Nephron (organoid): ENCODE data around the gene LGI1.

Experiments
- H3K27ac Mint-ChIP-seq, 3 experiments: 2 replicates each; pipeline ENCODE4 v1.8.0; 2020; ENCODE audit warnings: mixed read lengths in 3 of 3, mild to moderate bottlenecking in 2 of 3, moderate library complexity in 1 of 3
- H3K27me3 Mint-ChIP-seq: 2 replicates; pipeline ENCODE4 v1.8.0; 2021; ENCODE audit warnings: low read depth, mild to moderate bottlenecking, moderate library complexity, mixed read lengths
- H3K36me3 Mint-ChIP-seq: 2 replicates; pipeline ENCODE4 v1.8.0; 2020; ENCODE audit warnings: low read depth, mixed read lengths
- H3K4me1 Mint-ChIP-seq: 2 replicates; pipeline ENCODE4 v1.8.0; 2020; ENCODE audit warnings: mixed read lengths
- H3K4me3 Mint-ChIP-seq, 3 experiments: 2 replicates each; pipeline ENCODE4 v1.8.0; 2020; ENCODE audit warnings: mild to moderate bottlenecking in 3 of 3, mixed read lengths in 3 of 3, moderate library complexity in 2 of 3
- H3K9me3 Mint-ChIP-seq: 2 replicates; pipeline ENCODE4 v1.8.0; 2020; ENCODE audit warnings: mixed read lengths
- TF ChIP-seq, protein P1 (sequence below), 3 experiments: fragments of 200-600 bp; sonication (generic); IDR thresholded peaks; one replicate each; pipeline ENCODE4 v1.5.0; 2021; ENCODE audit warnings: antibody characterized with exemption in 3 of 3; ENCODE audit not compliant: unreplicated experiment in 3 of 3

LGI1 gene

DNA sequence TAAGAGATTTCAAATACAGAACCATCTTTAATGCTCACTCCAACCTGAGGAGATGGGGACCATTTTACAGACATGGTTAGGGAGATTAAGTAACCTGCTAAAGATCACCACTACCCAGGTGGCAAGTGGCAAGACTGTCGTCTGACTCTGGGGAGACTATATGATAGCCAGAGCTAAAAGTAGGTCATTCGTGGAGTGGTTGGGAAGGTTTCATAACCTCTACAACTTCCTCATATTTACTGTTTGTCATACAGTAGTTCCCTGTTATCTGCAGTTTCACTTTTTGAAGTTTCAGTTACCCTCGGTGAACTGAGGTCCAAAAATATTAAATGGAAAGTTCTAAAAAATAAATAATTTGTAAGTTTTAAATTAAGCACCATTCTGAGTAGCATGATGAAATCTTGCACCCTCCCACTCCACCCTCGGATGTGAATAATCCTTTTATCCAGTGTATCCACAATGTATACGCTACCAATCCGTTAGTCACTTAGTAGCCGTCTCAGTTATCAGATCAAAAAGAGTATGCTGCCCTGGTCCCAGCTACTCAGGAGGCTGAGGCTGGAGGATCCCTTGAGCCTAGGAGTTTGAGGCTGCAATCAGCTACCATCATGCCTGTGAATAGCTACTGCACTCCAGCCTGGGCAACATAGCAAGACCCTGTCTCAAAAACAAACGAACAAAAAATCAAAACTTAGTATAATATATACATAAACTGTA lies 14.9 kb upstream of the LGI1 start:
- H3K27ac Mint-ChIP-seq: no peak overlapping the region
- H3K4me1 Mint-ChIP-seq: peaks cover 6% of the 10 kb centered on the region
- TF ChIP-seq, protein P1, sequence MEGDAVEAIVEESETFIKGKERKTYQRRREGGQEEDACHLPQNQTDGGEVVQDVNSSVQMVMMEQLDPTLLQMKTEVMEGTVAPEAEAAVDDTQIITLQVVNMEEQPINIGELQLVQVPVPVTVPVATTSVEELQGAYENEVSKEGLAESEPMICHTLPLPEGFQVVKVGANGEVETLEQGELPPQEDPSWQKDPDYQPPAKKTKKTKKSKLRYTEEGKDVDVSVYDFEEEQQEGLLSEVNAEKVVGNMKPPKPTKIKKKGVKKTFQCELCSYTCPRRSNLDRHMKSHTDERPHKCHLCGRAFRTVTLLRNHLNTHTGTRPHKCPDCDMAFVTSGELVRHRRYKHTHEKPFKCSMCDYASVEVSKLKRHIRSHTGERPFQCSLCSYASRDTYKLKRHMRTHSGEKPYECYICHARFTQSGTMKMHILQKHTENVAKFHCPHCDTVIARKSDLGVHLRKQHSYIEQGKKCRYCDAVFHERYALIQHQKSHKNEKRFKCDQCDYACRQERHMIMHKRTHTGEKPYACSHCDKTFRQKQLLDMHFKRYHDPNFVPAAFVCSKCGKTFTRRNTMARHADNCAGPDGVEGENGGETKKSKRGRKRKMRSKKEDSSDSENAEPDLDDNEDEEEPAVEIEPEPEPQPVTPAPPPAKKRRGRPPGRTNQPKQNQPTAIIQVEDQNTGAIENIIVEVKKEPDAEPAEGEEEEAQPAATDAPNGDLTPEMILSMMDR (IDR thresholded peaks at IDR 0.05; ENCODE audit: unreplicated experiment in 3 of 3): no peak
- H3K9me3 Mint-ChIP-seq: no peaks in the 10 kb centered on the region
- no peaks in the 10 kb centered on the region for H3K36me3 Mint-ChIP-seq
- H3K27me3 Mint-ChIP-seq: no peaks in the 10 kb centered on the region
- no peak overlapping the region for H3K4me3 Mint-ChIP-seq

DNA sequence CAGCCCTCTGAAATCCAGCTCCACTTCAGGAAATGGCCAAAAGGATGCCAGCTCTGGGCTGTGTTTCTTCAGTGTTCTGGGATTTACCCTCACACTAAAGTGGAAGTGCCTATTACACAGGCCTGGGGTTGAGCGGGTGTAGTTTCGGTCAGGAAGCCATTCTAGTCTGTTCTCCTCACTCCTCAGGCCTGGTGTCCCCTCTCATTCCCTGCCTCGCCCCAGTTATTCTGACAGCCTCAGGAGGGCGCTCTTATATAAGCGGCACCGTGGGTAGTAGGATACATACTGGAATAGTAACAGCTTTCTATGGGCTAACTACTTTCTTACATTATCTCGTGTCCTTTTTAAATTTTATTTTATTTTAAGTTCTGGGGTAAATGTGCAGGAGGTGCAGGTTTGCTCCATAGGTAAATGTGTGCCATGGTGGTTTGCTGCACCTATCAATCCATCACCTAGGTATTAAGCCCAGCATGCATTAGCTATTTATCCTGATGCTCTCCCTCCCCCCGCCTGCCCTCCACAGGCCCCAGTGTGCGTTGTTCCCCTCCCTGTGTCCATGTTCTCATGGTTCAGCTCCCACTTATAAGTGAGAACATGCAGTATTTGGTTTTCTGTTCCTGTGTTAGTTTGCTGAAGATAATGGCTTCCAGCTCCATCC lies 12.2 kb upstream of the LGI1 start:
- Mint-ChIP-seq H3K27ac (peak overlapping the region in 1 of 3 experiments; percentile 34), H3K4me3 (no peak overlapping the region), H3K36me3 (no peaks in the 10 kb centered on the region), H3K9me3 (no peaks in the 10 kb centered on the region), H3K27me3 (peaks cover 5% of the 10 kb centered on the region), H3K4me1 (peaks cover 12% of the 10 kb centered on the region)
- TF ChIP-seq, protein P1 (IDR thresholded peaks at IDR 0.05; ENCODE audit: unreplicated experiment in 3 of 3): peak in 1 of 3 experiments; percentile 15

DNA sequence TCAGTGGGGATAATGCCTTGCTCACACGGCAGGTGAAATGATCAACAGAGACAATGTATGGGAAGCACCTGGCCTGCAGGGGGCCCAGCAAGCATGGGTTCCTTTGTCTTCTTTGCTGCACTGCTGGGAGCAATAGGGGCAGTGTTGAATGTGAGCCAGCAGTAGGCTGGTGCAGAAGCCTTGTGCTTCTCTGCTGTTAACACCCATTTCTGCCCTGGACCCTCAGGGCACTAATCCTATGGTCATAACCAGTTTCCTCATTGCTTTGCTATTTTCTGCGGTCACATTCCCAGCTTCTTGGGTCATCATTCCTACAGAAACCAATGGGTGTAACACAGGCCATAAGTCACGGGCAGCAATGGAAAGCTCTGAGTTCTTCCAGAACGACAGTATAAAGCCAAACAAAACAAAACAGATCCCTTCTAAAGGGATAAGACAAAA lies 10.9 kb upstream of the LGI1 start:
- H3K4me1 Mint-ChIP-seq: peaks cover 16% of the 10 kb centered on the region
- H3K27ac Mint-ChIP-seq: peak overlapping the region; percentile 76 to 95 (median 78)
- TF ChIP-seq, protein P1 (IDR thresholded peaks at IDR 0.05; ENCODE audit: unreplicated experiment in 3 of 3): peak in 2 of 3 experiments; percentile 19 to 22
- peaks cover 5% of the 10 kb centered on the region for H3K27me3 Mint-ChIP-seq
- H3K4me3 Mint-ChIP-seq: no peak overlapping the region
- no peaks in the 10 kb centered on the region for H3K9me3 Mint-ChIP-seq
- no peaks in the 10 kb centered on the region for H3K36me3 Mint-ChIP-seq

DNA sequence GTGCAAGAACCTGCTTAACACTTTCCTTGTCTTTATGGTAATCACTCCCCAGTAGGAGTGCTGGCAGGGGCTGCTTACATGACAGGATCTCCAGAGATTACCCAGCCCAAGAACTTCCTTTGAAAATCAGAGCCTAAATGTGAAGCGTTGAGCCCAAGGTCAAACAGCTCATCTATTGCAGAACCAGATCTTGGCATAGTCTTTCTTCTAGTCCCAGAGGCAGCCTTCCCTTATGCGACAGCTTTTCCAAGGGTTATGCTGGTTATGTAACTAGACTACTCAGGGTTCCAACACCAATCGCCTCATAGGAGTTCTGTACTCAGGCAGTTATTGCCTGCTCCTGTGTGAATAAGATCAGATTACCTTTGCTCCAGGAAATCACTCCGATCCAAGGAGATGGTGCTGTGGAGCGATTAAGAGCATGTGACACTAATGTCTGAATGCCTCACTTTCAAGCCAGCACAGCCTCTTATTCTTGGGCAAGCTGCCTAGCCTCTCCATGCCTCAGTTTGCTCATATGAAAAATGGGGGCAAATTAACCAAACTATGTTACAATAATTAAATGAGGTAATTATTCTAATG lies 8.4 kb upstream of the LGI1 start:
- Mint-ChIP-seq H3K27ac (peak overlapping the region; percentile 24 to 73 (median 48)), H3K27me3 (peaks cover 14% of the 10 kb centered on the region), H3K4me1 (peaks cover 26% of the 10 kb centered on the region), H3K4me3 (no peak overlapping the region), H3K9me3 (no peaks in the 10 kb centered on the region), H3K36me3 (no peaks in the 10 kb centered on the region)
- TF ChIP-seq, protein P1 (IDR thresholded peaks at IDR 0.05; ENCODE audit: unreplicated experiment in 3 of 3): no peak

DNA sequence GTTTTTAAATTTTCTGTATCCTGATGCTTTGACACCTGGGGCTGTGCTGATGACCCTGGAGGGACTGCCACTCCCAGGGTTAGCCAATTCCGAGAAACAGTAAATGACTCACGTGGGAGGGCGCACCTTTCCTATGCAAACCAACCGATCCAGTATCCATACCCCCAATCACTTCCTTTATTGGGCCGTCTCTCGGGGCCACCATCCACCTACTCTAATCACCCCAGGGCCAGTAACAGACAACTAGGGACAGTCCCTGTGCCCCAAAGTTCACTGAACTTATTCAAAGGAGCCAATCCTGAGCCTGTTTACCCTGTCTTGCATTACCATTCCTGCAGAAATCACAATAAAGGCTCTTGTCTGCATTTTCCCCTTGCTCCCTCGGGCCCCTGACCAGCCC lies 6.6 kb upstream of the LGI1 start:
- peaks cover 14% of the 10 kb centered on the region for H3K27me3 Mint-ChIP-seq
- no peaks in the 10 kb centered on the region for H3K9me3 Mint-ChIP-seq
- H3K4me3 Mint-ChIP-seq: no peak overlapping the region

More for the DNA sequence above, 6.6 kb upstream of the LGI1 start:
- Mint-ChIP-seq H3K36me3 (no peaks in the 10 kb centered on the region), H3K4me1 (peaks cover 37% of the 10 kb centered on the region), H3K27ac (no peak overlapping the region)
- TF ChIP-seq, protein P1 (IDR thresholded peaks at IDR 0.05; ENCODE audit: unreplicated experiment in 3 of 3): no peak
